T-helper 9 cell (primary cell): ENCODE data around the gene GUCY1B1.
A peak's percentile ranks its signal among the peaks of the same experiment; 100 is the strongest.

Experiments
- DNase-seq: peaks from one replicate; pipeline ENCODE4 v3.0.0-alpha.2; 2020
- total RNA-seq, 2 donors: gene quantifications; one replicate each; lab custom pipeline; 2026; lab: John Stamatoyannopoulos, UW

The GUCY1B1 gene
- total RNA-seq = 0 reads per million in 2 donors

GRCh38 chr4:155758481-155759371 lies at the start of gene GUCY1B1:
TSS of gene GUCY1B1 (plus strand) at chr4:155759021. CDS start at chr4:155759141, 120 bp downstream.
- peak; percentile 3 for DNase-seq

DNA sequence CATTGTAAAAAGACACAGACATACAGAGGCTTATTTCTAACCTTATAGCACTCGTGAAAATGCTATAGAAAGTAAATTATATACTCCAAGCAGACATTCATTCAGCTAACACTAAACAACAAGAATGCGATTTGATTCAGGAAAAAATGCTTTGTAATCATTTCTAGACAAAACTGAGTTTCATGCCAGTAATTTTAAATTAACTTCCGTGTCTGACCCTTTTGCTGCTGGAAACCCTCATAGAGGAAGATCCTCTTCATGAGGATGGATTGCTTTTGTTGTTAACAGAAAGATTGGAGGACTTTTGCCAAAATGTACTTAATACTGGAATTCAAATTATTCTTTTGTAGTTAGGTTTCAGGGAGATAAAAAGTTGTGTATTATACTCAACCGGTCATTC lies 48.9 kb upstream of the GUCY1B1 start:
- no peak for DNase-seq

GRCh38 chr4:155711556-155711955 lies 47.3 kb upstream of the GUCY1B1 start:
- DNase-seq = no peak

DNA sequence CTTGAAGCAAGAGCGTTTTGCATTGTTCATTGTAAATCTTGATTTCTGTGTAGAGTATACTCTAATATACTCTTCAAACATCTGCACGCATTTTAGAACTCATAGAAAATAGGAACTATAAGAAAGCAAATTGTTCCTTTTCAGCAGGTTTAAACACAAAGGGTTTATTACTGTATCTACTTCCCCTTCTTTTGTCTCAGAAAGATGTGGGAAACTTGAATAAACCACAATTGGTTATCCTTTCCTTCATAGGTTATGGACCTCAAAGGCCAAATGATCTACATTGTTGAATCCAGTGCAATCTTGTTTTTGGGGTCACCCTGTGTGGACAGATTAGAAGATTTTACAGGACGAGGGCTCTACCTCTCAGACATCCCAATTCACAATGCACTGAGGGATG lies 46.0 kb upstream of the GUCY1B1 start:
- DNase-seq = no peak

GRCh38 chr4:155713911-155714310 lies 44.9 kb upstream of the GUCY1B1 start:
- no peak for DNase-seq

- no peak for DNase-seq
These were observed 36.5 kb upstream of the GUCY1B1 start for GRCh38 chr4:155722336-155722735.

DNA sequence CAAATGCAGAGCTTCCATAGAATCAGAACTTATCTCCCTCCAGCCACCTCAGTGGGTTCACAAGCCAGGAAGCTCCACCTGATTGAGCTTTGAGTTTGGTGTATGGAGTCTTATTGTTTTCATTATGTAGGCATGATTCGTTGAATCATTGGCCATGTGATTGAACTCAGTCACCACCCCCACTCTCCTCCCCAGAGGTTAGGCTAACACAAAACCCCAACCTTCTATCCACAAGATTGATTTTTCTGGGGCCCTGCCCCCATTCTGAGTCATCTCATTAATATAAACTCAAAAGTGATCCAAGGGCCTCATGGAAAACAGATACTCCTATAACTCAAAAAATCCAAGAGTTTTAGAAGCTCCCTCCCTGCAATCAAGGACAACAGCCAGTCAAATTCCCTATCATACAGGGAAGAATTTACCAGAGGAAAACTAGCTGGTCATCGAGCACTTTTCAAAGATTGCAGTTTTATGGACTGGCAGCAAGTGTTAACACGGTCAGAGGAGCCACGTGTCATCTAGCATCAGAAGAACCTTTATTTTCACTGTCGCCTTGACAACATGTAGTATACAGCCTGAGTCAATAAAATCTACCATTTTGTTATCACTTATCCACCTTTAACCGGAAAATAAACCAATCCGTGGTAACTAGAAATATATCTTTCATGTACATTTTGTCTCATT lies 35.9 kb upstream of the GUCY1B1 start:
- DNase-seq = no peak

DNA sequence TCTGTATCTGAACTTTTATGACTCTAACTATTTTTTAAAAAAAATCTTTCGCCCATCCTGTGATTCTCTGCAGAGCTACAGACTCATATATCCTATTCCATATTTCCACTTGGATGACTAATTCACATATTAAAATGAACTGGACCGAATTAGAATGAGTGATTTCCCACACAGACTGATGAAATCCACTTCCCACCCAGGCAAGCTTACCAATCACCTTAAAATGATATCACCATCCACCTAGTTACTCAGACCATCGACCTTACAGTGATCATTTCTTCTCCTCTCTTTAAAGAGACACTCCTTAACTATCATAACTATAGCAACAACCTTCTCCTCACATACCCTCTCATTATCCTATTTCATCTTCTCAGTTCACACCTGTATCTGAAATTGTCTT lies 34.1 kb upstream of the GUCY1B1 start:
- no peak for DNase-seq

DNA sequence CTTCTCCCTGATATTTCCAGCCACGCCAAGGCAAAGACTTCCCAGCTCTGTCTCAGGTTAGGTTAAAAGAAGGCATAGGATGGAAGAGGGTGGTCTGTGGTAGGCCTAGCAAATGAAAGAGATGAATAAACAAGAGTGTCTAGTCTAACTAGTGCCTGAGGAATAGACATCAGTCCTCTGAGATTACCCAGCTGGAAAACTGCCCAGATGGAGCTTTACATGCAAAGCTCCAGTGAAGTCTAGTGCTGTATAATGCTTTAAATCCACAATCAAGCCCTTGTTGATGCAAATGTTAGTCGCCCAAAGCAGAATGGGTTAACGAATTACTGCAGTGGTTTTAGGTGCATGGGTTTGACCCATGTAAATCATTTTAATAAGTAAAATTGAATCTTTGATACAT lies 24.8 kb upstream of the GUCY1B1 start:
- no peak for DNase-seq

- no peak for DNase-seq
These were observed 23.9 kb upstream of the GUCY1B1 start for GRCh38 chr4:155734951-155735350.

- DNase-seq = no peak
These were observed 23.3 kb upstream of the GUCY1B1 start for GRCh38 chr4:155735496-155735895.

GRCh38 chr4:155738548-155738947 lies 20.3 kb upstream of the GUCY1B1 start:
- no peak for DNase-seq

DNA sequence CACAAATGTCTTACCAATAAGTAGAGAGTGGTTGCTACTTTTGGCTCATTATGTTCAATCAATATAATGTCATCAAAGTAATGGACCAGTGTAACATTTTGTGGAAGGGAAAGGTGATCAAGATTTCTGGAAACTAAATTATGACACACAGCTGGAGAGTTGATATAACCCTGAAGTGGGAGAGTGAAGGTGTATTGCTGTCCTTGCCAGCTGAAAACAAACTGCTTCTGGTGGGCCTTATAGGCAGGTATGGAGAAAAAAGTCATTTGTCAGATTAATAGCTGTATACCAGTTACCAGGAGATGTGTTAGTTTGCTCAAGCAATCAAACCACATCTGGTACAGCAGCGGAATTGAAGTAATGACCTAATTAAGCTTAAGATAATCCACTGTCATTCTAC lies 17.3 kb upstream of the GUCY1B1 start:
- DNase-seq = no peak

DNA sequence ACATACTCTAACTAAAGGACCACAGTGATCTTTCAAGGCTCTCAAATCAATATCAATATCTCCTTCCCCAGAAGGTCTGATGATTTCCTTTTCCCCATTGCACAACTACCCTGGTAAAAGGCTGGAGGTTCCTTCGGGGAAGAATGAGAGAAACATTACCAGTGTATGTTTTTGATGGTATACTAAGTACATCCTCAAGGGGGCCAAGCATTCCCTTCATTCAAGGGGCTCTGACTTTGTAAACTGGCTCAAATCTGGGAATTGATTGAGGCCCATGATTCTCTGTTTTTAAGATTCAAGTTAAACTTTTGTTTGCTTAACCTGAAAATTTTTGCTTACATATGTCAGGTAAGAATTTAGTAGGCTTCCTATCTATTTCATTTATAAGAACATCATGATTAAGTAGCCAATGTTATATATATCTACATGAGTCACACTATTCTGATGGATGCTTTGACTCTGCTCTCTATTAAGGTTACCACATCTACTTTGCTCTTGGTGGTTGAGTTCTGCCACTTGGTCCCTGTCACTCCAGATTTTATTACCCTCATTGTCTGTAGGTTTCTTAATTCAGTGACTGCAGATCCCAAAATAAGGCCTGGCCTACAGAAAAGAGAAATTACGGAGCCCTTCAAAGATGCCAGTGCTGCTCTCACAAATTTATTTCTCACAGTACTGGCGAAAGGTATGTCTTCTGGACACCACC lies 16.4 kb upstream of the GUCY1B1 start:
- DNase-seq = no peak

- no peak for DNase-seq
These were observed 12.8 kb upstream of the GUCY1B1 start for GRCh38 chr4:155745984-155746383.

DNA sequence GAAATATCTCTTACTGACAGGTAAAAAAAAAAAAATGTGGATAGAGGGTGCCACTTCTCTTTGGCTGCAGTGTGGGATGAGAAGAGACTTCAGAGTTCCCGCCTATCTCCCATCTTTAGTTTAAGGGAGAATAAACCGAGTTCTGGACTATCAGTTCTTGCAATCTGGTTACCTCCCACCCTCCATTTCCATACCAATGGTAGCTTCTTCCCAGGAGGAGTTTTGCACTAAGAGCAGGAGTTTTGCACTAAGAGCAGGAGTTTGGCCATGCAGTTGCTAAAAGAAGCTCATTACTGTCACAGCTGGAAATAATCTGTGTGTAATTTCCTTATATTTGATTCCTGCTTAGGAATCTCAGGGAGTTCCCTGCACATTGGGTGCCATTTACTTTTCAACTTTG lies 10.8 kb upstream of the GUCY1B1 start:
- no peak for DNase-seq

GRCh38 chr4:155749041-155749440 lies 9.8 kb upstream of the GUCY1B1 start:
- DNase-seq = no peak

- DNase-seq = no peak
These were observed 7.3 kb upstream of the GUCY1B1 start for GRCh38 chr4:155751569-155751968.

- DNase-seq = no peak
These were observed 1.0 kb upstream of the GUCY1B1 start for GRCh38 chr4:155757745-155758265.

- DNase-seq = no peak
These were observed 791 bp downstream of the GUCY1B1 start for GRCh38 chr4:155759372-155760252.

DNA sequence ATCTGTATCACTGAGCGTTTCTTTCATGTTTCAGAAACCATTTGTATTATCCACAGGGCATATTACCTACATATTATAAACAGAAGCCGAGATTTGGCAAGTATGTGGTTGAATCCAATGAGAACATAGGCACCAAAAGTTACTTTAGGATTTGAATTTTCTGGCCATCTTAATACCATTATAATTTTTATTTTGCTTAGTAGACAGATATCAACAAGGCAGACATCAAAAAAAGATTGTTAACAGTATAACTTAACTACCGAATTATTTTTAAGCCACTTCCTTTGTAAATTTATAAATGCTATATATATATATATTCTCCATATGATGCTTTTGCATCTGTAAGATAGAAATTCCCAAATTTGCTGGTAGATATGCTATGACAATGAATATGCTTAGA lies 2.2 kb downstream of the GUCY1B1 start:
- DNase-seq = no peak

DNA sequence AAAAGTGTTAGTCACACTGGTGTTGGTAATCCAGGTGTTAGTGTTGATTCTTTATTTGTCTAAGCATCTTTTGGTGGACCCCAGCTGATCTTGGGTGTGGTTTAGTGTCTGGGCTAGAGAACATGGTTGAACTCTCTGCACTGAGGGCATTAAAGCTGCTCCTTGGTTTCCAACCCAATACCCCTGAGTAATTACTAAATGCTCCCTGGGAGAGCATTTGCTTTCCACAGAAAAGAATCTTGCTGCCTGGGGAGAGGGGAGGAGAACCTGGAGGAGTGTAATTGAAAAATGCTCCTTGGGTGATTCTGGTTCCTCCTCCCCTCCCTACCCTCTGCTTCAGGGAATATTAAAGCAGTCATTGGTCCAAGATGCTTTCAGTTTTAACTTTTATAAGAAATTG lies 3.1 kb downstream of the GUCY1B1 start:
- DNase-seq = no peak
